SW 1271 (cell line): ENCODE measurements around the gene DES.
"Not testable (repeated sequence)": the region's sequence is repeated elsewhere in the genome, so short reads cannot be mapped to it uniquely, and the experiment has no call there.

Source experiments
- DNase-seq, 2 experiments: peaks; one replicate each; lab custom pipeline; 2025; lab: John Stamatoyannopoulos, UW

Gene DES

DNA sequence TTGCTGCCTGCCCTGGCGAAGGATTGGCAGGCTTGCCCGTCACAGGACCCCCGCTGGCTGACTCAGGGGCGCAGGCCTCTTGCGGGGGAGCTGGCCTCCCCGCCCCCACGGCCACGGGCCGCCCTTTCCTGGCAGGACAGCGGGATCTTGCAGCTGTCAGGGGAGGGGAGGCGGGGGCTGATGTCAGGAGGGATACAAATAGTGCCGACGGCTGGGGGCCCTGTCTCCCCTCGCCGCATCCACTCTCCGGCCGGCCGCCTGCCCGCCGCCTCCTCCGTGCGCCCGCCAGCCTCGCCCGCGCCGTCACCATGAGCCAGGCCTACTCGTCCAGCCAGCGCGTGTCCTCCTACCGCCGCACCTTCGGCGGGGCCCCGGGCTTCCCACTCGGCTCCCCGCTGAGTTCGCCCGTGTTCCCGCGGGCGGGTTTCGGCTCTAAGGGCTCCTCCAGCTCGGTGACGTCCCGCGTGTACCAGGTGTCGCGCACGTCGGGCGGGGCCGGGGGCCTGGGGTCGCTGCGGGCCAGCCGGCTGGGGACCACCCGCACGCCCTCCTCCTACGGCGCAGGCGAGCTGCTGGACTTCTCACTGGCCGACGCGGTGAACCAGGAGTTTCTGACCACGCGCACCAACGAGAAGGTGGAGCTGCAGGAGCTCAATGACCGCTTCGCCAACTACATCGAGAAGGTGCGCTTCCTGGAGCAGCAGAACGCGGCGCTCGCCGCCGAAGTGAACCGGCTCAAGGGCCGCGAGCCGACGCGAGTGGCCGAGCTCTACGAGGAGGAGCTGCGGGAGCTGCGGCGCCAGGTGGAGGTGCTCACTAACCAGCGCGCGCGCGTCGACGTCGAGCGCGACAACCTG, at the start of gene DES:
TSS of gene DES (plus strand) at position 223 of the 857 bp plus-strand sequence. CDS start at position 309, 86 bp downstream.
- no peak for DNase-seq

DNA sequence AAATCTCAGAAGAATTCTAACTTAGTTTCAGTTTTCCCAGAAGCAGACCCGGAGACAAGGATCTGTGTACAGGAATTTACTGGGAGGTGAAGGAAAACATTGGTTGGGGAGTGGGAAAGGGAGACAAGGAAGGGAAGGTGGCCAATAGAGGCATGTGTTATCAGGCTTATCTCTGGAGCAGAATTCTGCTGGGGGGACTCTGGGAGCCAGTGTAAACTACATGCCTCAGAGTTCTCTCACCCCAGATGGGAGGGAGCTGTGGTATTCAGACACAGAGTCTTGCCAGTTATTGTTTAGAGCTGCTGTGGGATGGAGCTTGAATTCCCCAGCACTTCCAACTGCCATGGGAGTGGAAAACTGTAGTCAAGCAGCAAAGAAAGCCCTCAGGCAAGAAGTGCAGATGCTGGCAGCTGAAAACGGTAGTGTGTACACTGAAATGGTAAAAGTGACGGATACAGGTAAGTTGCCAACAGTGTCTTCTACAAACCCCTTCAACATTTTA, 49.4 kb upstream of the DES start:
- no peak for DNase-seq

DNA sequence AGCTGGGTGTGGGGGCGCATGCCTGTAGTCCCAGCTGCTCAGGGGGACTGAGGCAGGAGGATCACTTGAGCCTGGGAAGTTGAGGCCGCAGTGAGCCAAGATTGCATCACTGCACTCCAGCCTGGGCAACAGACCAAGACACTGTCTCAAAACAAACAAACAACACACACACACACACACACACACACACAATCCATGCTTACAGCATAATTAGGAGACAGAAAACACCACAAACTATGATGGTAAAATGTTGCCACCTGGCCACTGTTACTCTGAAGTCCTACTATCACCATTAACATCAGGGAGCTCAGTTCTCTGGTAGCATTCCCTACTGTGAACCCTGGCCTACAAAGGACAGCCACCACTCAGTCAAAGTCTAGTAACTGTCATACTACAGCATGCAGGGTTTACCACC, 48.7 kb upstream of the DES start:
- DNase-seq = no peak

DNA sequence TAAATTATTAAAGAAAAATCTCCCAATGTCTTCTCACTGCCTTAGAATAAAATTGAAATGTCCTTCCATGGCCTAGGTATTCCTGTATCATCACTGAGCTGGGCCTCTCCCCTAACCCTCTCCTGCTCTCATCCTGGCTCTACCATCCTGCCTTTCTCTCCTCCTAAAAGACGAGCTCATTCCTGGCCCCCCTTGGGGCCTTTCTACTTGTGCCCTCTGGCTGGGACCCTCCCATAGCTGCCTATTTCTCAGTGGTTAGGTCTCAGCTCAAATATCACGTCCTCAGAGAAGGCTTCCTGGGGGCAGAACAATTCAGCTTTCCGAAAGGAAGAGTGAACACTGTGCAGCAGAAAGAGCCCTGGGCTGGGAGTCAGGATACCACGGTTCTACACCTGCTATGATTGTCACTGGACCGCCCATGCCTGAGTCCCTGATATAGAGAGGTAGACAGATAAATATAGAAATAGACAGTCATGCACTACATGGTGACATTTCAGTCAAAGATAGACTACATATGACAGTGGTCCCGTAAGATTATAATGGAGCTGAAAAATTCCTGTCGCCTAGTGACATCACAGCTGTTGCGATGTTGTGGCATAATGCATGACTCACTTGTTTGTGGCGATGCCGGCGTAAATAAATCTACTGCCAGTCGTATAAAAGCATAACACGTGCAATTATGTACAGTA, 39.9 kb upstream of the DES start:
- DNase-seq = no peak

DNA sequence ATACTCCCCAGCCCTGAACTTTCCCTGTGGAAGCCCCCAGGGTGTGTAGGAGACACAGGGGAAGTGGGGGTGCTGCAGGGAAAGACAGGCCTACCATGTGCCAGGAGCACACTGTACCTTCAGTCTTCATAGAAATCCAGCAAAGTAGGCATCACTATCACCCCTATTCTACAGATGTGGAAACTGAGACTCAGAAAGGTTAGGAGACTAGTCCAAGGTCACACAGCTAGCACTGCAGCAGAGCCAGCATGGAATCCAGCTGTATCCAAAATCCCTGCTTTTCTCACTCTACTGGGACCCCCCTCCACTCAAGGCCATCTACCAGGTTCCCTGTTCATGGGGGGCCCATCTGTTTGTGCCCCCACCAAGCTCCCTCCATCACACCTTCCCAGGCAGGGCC, 37.3 kb upstream of the DES start:
- no peak for DNase-seq

DNA sequence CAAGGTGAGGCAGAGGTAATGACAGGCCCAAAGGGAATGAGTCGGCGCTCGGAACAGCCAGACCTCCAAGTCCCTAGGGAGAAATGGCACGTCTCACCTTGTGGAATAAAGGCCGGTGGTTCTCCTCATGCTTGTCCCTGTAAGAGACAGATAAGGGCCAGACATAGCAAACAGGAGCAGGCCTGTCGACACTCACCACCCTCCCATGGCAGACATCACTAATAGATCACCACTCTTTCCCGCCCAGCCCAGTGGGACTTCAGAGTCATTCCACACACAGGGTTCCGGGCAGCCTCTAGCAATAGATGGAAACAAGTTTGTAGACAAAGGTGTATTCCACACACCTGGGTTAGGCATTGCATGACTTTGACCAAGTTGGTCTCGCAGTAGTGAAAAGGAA, 36.7 kb upstream of the DES start:
- no peak for DNase-seq

DNA sequence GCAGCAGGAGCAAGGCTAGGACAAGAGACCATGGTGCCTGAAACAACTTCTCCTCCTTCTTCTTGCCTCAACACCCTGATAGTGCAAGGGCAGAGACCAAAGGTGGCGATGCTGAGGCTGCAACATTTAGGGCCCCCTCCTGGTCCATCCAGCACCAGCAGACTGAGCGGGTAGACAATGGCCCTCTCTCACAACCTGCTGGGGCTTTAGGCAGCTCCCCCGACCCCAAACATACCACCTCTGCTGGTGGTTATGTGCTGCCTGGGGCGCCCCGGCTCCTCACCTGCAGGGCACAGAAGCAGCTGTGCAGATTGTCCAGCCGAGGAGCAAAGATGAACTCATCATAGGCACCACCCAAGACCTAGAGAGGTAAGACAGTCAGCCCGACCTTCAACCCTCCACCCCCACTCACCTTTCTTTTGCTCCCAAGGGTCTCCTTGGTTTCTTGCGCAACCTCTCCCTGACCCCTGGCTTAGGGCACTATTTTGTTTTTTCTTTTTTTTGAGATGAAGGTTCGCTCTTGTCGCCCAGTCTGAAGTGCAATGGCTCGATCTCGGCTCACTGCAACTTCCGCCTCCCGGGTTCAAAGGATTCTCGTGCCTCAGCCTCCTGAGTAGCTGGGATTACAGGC, 34.0 kb upstream of the DES start:
- no peak for DNase-seq

DNA sequence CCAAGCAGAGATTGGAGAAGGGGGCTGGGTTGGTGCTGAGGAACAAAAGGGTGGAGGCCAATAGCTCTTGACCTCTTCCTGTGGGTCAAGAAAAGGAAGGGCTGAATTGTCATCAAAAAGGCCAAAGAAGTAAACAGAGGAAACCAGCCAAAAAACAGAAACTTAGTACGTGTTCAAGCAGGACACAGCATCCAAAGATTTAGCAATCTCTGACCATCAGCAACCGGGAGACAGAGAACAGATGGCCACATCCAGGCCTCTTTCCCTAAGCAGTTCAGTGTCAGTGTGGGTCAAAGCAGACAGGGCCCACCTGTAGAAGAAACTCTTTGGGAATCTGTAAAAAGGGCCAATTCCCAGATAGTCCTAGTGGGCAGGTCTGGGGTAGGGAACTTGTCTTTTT, 33.3 kb upstream of the DES start:
- no peak for DNase-seq

DNA sequence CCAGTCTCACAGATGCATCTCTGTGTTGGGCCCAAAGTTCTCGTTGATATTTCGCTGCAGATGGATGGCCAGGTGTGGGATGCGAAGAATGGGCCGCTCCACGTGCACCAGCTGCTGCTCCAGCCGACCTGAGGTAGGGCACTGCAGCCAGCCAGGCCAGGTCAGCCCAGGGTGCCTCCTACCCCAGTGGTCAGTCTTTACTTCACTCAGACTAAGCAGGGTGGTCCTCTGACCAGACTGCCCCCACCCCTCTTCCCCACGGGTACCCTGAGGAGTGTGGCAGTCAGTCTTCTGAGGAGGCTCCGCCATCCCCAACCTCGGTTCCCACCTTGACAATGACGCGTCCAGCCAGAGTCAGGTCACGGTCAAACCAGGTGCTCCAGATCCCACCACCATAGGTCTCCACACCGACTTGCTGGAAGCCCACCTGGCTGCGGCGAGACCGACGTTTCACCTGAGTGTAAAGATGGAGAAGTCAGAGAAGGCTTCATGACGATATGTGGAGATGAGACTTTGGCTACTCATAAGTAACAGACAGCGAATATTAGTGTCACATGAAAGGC, 32.1 kb upstream of the DES start:
- DNase-seq = no peak

DNA sequence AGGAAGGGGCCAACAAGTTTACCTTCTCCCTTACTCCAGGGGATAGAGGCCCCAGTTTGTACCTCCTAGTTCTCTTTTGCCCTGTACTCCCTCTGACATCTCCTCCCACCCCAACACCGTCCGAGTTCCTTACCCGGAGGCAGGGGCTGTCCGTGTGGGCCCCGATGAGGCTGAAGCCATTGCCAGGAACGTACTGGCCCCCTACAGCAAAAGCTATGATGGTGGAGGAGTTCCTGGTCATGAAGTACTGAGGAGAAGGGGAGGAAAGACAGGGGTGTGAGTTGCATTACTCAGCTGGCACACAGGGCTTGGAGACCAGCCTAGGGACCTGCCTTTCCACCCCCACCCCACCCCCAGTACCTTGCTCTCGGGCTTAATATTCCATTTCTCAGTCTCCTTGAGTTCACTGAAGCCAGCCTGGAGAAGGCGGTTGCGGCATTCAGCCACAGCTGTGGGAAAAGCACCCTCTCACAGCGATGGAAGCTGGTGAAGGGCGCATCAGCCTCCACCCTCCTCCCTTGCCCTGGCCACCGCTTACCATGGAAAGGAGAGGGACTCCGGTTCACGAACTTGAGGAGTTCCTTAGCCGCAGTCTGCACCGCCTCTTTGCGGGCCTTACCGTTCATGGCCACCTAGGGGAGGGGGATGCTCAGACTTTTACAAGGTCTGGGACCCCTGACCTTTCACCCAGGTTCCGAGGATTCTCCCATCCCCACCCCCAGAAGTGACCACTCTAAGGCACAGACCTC, 31.5 kb upstream of the DES start:
- DNase-seq = no peak

DNA sequence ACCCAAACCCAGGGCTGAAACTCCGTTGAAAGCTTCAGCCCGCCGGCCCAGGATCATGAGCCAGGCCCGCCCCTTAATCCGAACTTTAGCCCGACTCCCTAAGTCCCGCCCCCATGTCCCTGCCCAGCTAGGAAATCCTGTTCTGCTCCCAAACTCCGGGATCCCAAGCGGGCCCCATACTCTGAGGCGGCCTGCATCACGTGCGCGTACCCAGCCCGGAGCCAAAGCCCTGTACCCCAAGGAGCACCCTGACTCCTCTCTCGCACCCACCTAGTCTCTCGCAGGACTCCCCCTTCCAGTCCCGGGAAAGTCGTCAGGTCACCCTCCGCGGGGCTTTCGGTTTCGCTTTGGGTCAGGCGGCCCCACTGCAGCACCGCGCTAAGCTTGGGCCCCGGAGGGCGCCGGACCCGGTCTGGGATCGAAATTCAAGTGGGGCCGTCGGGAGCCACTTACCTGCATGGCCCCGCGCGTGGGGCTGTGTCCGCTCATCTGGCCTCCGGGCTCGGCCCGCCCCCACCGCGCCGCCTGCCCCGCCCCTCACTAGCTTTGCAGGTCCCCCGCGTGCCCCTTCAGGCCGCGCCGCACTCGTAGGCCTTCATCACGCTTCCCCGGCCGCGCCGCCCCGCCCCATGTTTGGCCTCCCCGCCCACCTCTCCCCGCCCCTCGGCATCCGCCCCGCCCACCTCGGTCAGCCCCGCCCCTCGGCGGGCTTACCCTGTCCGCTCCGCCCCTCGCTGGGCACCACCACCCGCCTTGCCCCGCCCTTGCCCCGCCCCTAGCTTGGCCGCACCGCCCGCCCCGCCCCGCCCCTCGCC, 30.7 kb upstream of the DES start, which contains the start of gene DNPEP:
TSS of gene DNPEP (minus strand) at position 607 of the 815 bp plus-strand sequence. CDS start at position 489, 118 bp downstream.
- DNase-seq = peak in 1 of 2 experiments; percentile 90

DNA sequence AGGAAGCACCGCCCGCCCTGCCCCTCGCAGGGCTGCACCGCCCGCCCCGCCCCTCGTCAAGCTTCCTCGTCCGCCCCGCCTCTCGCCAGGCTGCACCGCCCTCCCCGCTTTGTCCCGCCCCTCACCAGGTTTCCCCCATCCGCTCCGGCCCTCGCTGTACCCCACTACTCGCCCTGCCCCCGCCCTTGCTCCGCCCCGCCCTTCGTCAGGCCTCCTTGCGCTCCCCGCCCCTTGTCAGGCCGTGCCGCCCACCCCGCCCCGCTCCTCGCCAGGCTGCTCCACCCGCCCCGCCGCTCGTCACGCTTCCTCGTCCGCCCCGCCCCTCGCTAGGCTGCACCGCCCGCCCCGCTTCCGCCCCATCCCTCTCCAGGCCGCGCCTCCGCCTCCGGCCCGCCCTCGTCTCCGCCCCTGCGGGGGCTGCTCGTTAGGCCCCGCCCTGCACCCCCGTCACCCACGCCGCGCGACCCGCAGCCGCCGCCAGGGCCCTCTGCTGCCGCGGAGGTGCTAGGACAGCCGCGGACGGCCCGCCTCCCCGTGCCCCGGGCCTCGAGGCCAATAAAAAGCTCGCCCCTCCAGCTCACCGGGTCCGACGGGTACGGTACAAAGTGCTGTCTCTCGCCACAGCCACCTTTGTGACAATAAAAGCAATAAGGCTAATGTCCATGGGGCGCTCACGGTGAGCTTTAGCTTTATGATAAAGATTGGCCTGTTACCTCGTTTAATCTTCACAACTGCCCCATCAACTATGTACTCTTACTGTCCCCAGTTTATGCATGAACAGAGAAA, 29.9 kb upstream of the DES start:
- peak; percentile 68 to 91 for DNase-seq

DNA sequence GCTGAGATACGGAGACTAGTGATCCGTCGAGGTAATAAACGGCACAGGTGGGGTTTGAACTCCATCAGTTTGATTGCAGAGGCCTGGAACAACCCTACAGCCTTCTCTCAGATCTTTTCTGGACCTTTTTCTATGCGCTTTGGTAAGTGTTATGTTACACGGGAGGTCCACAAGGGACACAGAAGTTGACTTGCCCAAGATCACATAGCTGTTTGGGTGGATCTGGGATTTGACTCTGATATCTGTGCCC, 29.3 kb upstream of the DES start:
- no peak for DNase-seq

DNA sequence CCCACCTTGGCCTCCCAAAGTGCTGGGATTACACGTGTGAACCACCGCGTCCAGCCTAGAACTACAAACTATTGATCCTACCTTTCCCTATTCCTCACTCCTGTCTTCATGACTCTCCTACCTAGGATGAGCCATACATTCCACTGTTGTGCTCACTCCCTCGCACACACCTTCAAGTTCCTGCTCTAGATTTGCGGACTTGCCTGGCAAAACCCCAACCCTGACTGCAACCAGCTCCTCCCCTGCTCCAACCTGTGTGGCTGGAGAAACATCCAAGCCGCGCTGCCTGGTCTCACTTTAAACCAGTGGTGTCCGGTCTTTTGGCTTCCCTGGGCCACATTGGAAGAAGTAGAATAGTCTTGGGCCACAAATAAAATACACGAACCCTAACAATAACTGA, 25.4 kb upstream of the DES start:
- no peak for DNase-seq

DNA sequence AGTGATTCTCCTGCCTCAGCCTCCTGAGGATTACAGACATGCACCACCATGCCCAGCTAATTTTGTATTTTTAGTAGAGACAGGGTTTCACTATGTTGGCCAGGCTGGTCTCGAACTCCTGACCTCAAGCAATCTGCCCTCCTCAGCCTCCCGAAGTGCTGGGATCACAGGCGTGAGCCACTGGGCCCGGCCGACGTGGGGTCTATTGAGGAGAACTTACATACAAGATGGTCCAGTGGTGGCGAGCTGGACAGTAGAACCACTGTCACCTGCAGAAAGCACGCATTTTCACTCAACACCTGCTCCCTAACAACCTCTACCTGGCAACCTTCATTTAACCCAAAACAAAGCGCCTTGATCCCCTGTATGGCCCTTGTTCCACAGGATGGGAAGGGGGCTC, 23.1 kb upstream of the DES start:
- not testable (repeated sequence) for DNase-seq

DNA sequence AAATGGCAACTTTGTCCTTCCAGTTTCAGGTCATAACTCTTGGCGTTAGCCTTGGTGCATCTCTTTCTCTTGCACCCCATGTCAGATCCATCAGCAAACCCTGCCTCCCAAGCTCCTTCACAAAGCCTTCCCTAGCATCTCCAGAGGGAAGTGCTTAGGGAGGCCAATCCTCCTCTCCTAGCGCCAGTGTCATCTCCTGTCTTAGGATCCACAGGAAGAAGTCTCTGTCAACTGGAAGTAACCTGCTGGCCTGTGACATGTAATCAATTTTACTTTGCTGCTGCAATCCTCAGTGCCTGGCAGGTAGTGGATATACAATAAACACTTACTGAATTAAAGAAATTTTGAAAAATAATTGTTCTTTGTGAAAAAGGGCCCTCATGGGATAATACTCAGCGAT, 22.6 kb upstream of the DES start:
- no peak for DNase-seq

DNA sequence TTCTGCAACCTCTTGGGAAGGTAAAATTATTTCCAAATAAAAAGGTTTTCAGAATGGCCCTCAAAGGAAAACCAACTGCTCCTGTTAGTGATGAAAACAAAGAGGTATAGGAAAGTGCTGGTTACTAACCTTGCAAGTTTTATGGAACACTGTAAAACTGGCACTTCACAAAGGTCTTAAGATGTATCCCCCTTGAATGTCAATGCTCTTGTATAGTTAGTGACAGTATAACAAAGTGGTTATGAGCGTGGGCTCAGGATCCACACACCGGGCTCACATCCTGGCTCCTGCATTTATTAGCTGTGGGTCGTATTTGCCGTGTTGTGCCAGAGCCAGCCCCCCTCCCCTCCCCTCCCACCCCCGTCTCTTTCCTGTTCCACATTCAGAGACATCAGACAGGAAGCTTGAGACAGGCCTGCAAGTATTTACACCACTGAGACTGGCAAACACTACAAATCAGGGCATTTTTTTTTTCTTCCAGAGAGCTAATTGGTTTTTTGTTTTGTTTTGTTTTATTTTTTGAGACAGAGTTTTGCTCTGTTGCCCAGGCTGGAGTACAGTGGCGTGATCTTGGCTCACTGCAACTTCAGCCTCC, 21.2 kb upstream of the DES start:
- no peak for DNase-seq

DNA sequence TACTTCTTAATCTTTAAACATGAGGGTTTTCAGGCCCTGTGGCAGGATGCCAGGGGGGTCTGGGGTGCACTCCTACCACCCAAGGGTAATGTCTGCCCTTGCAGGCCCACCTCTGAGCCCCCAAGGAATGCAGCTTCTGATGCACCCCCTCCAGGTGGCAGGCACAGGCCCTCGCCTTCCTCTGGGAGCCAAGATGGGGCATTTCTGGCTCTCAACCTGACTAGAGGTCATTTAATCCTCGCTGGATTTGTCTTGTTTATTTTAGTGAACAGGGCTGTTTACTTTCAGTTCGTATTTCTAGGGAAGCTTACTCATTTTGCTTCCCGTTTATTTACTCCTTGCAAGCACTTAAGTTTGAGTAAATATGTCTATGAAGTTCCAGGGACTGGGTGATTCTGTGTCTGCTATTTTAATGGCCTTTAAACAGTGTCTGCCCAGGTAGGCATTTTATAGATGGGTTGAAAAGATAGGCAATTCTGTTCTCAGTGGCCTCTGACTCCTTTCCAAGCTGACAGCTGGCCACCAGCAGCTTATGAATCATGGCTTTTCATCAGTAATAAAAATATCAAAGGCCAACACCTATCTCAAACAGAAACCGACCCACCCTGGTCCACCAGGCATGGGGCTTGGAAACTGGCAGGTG, 19.3 kb upstream of the DES start:
- no peak for DNase-seq
